Measurements from ENCODE around the gene DMAC2. TPM values are rescaled to one million over a fixed set of nuclear protein-coding genes. Genes with fewer than 3 reads are reported as not detected.
A peak's percentile ranks its signal among the peaks of the same experiment; 100 is the strongest.
"Not testable (repeated sequence)": the region's sequence is repeated elsewhere in the genome, so short reads cannot be mapped to it uniquely, and the experiment has no call there.

DMAC2 gene
- 21.2 TPM for total RNA-seq

DNA sequence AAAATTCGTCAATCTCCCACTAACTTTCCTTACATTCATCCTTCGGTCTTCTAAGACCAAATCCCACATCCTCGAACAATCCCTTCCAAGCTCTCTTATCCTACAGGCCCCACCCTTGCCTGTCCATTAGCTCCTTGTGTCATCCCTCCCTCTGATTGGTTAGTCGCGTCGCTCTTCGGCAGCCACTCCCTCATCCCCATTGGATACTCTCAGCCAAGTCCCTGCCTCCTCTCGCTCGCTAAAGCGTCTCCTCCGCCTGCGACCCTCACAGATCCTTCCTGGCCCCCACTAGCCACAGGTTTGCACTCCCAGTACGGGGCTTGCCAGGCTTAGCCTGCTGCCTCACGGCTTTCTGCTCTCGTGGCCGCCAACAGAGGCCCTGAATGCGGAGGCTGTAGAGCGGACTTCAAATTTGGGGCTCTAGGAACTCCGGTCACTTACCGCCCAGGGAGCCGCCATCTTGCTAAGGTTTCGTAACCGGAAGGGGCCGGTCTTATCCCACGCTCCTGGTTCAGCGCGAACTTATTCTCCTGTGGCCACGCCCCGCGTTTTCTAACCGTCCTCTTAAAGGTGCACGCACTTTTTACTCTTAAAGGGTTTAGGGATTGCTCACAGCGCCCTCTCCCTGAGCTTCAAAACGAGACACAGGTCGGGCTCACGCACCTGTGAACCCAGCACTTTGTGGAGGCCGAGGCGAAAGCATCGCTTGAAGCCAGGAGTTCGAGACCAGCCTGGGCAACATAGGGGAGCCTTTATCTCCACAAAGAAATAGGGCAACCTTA is at the start of gene DMAC2:
Gene DMAC2, minus strand, starts transcription at position 472 of the 782 bp plus-strand sequence. Its CDS starts 13 bp downstream, at position 459.
- ATAC-seq (peak; percentile 96), DNase-seq (ENCODE audit: low spot score) (peak; percentile 95)

DNA sequence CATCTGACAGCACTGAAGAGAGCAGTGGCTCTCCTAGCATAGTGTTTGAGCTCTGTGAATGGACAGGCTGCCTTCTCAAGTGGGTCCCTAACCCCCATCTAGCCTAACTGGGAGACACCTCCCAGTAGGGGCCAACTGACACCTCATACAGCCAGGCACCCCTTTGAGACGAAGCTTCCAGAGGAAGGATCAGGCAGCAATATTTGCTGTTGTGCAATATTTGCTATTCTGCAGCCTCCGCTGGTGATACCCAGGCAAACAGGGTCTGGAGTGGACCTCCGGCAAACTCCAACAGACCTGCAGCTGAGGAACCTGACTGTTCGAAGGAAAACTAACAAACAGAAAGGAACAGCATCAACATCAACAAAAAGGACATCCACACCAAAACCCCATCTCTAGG is 47.2 kb upstream of the DMAC2 start:
- not testable (repeated sequence) for ATAC-seq; DNase-seq (ENCODE audit: low spot score)

DNA sequence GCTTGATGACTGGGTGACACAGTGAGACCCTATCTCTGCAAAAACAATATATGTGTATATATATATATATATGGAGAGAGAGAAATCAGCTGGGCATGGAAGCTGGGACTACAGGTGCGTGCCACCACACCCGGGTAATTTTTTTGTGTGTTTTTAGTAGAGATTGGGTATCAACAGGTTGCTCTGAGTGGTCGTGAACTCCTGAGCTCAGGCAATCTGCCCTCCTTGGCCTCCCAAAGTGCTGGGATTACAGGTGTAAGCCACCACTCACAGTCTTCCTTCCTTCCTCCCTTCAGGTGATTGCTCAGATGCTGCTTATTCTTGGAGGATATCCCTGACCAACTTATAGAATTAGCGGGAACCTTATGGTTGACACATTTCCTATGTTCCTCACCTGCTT is 45.1 kb upstream of the DMAC2 start:
- ATAC-seq (no peak), DNase-seq (ENCODE audit: low spot score) (no peak)

DNA sequence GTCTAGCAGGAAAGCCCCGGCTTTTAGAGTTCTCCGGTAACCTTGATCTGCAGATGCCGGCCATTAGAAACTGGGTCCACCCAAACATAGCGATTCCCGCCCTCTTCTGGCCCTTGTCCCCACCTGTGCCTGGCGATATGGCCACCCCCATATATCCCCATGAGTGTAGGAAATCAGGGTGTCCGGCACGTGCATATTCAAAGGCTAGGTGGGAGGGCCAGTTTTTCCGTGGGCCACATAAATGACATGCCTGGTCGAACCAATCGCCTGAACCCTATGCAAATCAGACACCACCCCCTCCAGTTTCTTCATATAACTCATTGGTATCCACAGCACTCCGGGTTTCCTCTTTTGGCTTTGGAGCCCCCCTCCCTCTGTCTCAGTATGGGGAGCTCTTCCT is 40.6 kb upstream of the DMAC2 start:
- ATAC-seq (no peak), DNase-seq (ENCODE audit: low spot score) (no peak)

DNA sequence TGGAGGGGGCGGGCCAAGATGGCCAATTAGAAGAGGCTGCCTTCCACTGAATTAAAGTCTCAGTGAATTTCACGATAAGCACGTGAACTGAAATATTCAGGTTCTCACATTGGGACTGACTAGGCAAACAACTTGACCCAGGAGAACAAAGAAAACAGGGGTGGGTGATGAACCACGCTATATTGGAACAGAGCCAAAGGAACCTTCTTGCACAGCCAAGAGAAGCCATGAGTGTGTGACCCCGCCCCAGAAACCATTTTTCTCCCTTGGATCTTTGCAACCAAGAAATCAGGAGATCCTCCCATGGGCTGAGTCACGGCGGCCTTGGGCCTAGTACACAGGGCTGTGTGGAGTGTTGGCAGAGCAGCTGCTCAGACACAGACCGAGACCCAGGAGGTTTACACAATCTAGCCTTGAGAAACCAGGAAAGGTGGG is 40.1 kb upstream of the DMAC2 start:
- DNase-seq (ENCODE audit: low spot score) = no peak
- ATAC-seq = peak; percentile 57

DNA sequence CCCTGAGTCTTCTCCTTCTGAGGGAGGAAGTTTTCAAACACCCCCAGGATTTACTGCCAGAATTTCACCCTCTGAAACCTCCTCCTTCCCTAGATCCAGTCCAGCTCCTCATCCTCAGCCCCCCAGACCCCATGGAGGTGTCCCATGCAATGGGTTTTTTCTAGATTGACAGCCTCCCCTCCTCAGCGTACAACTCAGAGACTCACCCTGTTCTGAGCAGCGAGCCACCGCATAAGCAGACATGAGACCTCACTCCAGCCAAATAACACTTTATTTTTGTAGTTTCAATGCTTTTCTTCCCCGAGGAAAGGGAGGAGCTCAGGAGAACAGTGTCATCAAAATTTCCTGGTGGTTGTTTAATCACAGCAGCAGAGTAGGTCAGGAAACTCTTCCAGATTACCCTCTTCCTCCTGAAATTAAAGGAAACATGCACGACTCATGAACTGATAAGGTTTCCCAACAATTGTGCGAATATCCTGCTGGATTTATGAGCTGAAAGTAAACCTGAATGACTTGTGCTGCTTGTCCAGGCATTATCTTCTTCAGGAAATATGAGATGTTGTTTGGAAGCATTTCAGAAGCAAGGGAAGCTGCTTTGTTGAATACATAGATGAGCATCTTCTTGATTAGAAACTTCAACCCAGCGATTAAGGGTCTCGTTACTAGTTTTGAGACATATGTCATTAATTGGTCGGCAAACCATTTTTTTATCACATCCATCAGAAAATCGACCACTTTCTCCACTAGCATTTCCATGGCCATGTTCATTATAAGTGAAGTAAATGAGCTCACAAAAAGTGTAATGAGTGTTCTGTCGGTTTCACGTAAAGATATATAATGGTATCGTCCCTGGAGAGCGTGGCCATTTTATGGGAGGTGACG is 39.4 kb upstream of the DMAC2 start:
- ATAC-seq = peak; percentile 67
- no peak for DNase-seq (ENCODE audit: low spot score)

DNA sequence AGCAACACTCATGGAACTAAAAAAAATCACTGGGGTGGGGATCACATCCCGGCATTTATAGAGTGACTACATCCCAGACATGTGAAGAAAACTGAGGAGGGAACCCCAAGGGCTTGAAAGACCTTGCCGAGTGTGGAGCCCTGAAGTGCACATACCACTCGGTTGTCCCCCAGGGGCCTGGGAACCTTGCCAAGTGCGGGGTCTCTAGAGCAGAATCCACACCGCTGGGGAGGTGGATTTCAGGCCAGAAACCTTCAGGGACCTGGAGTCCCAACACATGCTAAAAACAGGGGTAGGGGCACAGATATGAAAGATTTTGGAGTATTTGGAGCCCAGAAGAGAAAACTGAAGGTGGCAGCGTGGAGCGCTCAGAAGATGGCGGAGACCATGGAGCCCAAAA is 38.5 kb upstream of the DMAC2 start:
- no peak for DNase-seq (ENCODE audit: low spot score)

DNA sequence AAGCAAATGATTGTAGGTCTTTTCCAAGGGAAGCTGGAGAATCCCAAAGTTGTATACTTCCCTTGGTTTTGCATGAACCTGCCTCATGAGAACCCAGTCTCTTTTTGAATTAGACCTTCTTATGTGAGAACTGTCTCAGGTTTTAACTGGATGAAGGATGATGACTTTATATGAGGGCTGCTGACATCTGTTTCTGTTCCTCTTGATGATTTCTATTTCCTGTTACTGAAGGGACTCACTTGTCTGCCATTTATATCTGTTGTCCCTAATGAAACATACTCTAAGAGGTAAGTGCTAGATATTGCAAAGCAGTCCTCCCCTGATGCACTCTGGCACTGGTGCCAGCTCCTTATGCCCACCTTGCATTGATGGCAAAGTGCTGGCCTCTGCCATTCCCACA is 36.9 kb upstream of the DMAC2 start:
- DNase-seq (ENCODE audit: low spot score) (no peak), ATAC-seq (no peak)

More for the DNA sequence above, 38.5 kb upstream of the DMAC2 start:
- no peak for ATAC-seq

DNA sequence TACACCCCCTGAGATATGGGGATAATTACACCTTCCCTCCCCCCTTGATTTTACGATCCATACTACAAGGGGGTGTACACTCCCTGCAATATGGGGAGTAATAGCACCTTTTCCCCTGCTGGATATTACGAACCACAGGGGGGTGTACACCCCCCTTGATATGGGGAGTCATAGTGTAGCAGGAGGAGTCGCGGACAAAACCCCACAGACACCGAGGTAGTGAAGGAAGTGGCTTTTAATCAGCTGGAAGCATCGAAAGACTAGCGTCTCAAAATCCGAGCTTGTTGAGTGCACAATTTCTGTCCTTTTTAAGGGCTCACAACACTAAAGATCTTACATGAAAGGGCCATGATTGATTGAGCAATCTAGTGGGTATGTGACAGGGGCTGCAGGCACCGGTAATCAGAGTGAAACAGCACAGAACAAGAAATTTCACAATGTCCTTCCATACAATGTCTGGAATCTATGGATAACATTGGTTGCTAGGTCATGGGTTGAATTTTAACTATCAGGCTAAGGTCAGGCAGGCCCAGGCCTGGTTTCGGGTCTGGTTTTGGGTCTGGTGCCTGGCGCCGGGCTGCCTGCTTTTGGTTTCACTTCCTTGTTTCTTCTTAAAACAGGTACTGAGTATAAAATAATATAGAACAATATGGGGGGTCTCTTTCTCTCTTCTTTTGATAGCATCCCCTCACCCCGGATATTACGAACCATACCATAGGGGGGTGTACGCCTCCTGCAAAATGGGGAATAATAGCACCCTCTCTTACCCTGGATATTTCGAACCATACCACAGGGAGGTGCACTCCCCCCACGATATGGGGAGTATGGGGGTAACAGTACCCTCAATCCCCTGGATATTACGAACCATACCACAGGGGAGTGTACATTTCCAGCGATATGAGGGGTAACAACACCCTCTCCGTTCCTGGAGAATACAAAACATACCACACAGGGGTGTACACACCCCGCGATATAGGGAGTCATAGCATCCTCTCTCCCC is 23.8 kb upstream of the DMAC2 start:
- not testable (repeated sequence) for ATAC-seq; DNase-seq (ENCODE audit: low spot score)

DNA sequence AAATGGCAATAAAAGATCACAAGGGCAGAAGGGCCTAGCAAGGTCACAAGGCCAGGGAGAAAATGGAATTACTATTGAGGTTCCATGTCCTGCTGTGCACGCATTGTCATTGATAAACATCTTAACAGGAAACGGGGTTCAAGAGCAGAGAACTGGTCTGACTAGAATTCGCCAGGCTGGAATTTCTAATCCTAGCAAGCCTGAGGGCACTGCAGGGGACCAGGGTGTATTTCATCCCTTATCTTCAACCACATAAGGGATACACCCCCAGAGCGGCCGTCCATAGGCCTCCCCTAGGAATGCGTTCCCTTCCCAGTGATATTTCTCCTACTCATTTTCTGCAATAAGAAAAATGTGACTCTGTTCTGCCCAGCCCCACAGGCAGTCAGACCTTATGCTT is 22.8 kb upstream of the DMAC2 start:
- DNase-seq (ENCODE audit: low spot score) = no peak
- ATAC-seq = no peak

DNA sequence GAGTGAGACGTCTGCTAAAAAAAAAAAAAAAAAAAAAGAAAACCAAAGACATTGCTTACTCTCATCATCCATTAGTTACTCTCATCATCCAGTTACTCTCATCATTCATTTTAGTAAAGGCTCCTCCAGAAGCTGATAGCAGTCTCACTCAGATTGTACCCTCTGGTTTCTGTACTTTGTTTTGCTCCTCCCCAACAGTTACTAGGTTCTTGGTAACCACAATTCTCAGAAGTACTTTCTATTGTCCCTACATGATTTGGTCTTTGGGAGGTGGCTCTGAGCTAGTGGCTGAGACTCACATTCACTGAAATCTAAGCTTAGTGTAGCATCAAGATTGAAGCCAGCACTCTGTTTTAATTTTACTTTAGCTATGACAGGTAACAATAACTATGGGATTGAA is 17.5 kb upstream of the DMAC2 start:
- no peak for ATAC-seq
- no peak for DNase-seq (ENCODE audit: low spot score)

DNA sequence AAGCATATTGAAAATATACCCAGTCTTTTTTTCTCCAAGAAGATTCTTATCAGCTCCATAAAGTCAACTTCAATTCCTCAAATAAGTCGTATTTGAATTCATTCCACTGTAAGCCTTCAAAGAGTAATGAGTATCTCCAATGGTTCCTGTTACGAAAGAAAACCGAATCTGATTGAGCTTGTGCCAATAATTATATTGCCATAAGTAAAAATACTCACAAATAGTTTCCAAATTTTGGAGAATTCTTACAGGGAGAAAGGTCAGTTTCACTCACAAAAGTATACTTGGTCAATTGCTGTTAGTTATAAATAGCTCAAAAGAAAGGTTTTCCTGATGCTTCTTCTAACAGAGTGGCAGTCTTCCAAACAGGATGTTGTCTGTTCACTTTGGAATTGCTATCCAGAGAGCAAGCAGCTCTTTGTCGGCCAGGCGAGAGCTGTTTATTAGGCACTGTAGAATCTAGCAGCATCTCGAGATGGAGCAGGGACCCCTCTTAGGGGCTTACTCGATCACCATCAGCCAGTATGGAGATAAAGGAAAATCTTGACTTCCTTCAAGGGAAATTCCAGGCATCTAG is 16.7 kb upstream of the DMAC2 start:
- DNase-seq (ENCODE audit: low spot score) (no peak), ATAC-seq (peak; percentile 29)

DNA sequence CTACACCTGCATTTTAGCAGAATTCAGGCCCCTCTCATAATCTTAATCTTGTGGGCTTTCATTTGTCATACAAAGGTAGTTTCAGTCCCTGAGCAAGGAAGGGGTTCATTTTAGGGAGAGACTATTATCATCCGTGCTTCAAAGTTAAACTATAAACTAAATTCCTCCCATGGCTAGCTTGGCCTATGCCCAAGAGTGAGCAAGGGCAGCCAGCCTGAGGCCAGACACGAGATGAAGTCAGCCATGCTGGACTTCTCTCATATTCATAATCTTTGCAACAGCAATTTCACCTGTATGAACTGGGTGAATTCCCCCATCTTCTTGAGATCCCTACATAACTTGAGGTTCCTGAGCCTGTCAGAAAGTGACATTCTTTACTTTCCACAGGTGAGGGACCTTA is 16.2 kb upstream of the DMAC2 start:
- DNase-seq (ENCODE audit: low spot score) = no peak
- no peak for ATAC-seq

DNA sequence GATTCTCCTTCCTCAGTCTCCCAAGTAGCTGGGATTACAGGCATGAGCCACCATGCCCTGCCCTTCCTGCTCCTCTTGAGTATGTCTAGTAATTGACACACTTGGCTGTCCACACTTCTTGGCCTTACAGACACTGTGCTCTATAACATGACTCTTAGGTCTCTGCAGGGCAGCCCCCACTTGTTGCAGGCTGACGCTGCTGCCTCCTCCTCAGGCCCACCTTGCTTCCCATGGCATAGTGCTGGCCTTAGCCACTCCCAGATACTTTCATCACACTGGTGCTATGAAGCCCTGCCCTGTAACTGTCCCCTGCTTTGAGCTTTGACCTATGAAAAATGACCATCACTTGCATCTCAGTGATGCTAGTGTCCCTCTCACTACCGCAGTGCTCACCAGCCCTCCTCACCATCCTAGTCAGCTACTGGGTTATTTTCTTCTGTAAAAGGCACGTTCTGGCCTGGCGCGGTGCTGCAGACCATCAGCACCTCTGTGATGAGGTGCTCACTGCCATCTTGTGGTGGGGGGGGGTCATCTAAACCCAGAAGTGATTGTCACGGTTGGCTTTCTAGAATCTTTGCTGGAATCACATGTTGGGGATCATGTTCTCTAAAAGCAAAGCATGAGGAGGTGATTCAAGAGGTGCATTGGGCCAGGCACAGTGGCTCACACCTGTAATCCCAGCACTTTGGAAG is 13.0 kb upstream of the DMAC2 start:
- no peak for ATAC-seq

DNA sequence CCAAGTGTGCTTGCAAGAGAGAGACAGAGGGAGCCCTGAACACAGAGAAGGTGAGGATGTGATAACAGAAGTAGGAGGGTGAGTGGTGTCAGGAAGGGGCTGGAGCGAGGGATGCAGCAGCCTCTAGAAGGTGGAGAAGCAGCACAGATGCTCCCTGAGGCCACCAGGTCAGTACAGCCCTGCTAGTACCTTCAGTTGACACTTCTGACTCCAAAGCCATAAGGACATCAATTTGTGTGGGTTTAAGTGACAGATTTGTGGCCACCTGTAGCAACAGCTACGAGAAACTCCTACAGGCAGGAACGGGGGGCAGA is 10.1 kb upstream of the DMAC2 start:
- ATAC-seq (no peak), DNase-seq (ENCODE audit: low spot score) (peak; percentile 23)

More for the DNA sequence above, 13.0 kb upstream of the DMAC2 start:
- DNase-seq (ENCODE audit: low spot score) = no peak

DNA sequence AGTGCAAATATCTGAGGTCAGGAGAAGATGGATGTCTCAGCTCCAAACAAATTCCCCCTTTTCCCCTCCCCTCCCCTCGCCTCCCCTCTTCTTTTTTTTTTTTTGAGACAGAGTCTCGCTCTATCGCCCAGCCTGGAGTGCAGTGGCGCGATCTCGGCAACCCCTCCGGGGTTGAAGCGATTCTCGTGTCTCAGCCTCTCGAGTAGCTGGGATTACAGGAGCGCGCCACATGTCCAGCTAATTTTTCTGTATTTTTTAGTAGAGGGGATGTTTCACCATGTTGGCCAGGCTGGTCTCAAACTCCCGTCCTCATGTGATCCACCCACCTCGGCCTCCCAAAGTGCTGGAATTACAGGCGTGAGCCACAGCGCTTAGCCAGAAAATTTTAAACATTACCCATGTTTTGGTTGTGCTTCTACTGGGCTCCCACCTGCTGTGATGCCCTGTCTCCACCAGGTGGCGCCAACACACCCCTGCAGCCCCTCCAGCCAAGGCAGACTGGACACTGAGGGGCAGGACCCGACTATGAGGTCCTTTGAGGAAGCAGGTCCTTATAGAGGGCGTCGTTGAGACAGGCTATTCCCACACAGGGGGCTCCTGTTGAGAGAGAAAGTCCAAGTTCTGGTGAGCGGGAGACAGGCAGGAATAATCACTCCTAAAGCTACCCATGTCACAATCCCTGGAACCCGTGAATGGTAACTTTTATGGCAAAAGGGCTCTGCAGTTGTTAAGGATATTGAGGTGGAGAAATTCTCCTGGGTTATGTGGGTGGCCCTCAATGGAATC is 9.6 kb upstream of the DMAC2 start:
- ATAC-seq (peak; percentile 99), DNase-seq (ENCODE audit: low spot score) (peak; percentile 70)

DNA sequence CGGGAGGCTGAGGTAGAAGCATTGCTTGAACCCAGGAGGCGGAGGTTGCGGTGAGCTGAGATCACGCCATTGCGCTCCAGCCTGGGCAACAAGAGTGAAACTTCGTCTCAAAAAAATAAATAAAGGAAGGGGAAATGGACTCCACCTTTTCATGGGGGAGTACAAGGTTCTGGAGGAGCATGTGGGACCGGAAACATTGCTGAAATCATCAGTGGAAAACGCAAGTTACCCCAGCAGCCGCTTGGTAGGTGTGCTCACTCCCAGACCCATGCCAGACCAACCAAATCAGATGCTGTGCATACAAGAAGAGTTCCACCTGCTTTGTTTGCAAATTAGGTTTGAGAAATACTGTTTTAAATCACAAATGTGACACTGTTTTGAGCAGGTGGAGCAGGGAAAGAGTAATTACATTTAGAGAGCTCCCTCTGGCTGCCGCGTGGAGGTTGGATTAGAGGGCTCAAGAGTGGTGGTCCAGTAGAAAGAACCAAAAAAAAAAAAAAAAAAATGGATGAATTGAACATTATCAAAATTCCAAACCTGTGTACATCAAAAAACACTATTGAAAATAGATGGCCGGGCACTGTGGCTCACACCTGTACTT is 8.1 kb upstream of the DMAC2 start:
- DNase-seq (ENCODE audit: low spot score) (no peak), ATAC-seq (no peak)

DNA sequence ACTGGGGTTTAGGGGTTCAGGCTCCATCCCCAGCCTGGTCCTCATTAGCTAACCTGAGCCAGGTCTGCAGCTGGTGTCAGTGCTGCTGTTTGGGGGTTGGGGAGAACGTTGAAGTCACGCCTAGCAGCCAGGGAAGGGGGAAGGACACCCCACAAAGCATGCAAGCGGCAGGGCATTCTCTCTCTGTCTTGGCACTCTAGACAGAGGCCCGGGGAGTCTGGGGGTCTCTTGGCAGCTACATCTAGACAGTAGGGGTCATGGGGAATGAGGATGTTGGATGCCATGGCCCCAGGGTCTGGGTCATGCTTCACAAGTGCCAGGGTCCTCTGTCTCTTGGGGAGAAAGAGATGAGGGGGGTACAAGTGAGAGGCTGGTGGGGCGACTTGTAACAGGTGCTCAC is 5.9 kb upstream of the DMAC2 start:
- no peak for ATAC-seq
- DNase-seq (ENCODE audit: low spot score) = peak; percentile 23

Measured in left lobe of liver (tissue), 2 donors.